EL (cell line): ENCODE measurements around the gene RNF212.
"Not testable (repeated sequence)": the region's sequence is repeated elsewhere in the genome, so short reads cannot be mapped to it uniquely, and the experiment has no call there.

Experiments
- DNase-seq: peaks from one replicate; pipeline ENCODE4 v3.0.0-alpha.2; 2016

Gene RNF212

GRCh38 chr4:1062419-1062818 is 50.9 kb downstream of the RNF212 start:
- no peak for DNase-seq

GRCh38 chr4:1061760-1062159 is 51.6 kb downstream of the RNF212 start:
- DNase-seq: no peak

DNA sequence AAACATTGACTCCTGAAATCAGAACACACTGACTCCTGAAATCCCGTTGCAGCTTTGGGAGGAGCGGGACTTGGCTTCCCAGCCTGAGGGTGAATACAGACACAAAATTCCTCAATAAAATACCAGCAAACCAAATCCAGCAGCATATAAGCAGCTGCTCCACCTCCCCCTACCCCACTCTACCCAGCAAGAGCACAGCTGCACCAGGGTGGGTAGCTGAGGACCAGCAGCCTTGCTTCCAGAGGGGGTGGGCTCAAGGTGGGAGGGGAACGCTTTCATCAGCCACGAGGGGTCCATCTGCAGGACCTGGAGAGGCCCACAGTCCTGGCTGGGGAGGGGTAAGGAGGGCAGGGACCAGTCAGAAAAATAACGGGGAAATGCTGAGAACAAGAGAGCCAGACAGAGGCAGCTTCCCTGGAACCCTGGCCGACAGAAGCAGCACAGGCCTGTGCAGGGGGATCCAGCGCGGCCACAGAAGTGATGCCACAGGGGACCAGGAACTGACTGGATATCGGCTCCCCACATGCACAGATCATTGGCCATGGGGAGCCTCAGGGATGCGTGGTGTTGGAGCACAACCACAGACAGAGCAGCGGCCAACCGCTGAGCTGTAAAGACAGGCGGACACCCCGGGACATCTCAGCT is 52.2 kb downstream of the RNF212 start:
- DNase-seq: no peak

- DNase-seq: no peak
These were observed 52.7 kb downstream of the RNF212 start for GRCh38 chr4:1060621-1061020.

DNA sequence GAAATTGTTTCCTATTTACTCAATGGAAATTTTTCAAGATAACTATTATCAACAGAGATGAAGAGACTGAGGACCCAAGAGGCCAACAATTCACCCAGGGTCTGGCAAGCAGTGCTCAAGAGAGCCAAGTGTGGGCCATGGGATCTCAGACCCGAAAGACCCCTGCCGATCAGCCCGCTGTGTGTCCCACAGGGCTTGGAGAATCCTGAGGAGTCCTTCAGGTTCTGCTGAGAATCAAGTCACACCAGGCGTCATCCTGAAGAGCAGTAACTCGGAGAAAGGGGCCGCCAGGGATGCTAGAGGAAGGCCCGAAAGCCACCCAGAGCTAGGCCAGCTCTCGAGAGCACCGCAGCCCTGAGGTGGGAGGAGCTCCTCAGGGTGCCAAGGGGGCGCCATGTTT is 53.2 kb downstream of the RNF212 start:
- no peak for DNase-seq

- DNase-seq: no peak
These were observed 54.2 kb downstream of the RNF212 start for GRCh38 chr4:1058997-1059665.

GRCh38 chr4:1058198-1058996 is 55.0 kb downstream of the RNF212 start:
- no peak for DNase-seq

- DNase-seq: no peak
These were observed 56.0 kb downstream of the RNF212 start for GRCh38 chr4:1057403-1057745.

GRCh38 chr4:1056671-1057402 is 56.5 kb downstream of the RNF212 start:
- no peak for DNase-seq

DNA sequence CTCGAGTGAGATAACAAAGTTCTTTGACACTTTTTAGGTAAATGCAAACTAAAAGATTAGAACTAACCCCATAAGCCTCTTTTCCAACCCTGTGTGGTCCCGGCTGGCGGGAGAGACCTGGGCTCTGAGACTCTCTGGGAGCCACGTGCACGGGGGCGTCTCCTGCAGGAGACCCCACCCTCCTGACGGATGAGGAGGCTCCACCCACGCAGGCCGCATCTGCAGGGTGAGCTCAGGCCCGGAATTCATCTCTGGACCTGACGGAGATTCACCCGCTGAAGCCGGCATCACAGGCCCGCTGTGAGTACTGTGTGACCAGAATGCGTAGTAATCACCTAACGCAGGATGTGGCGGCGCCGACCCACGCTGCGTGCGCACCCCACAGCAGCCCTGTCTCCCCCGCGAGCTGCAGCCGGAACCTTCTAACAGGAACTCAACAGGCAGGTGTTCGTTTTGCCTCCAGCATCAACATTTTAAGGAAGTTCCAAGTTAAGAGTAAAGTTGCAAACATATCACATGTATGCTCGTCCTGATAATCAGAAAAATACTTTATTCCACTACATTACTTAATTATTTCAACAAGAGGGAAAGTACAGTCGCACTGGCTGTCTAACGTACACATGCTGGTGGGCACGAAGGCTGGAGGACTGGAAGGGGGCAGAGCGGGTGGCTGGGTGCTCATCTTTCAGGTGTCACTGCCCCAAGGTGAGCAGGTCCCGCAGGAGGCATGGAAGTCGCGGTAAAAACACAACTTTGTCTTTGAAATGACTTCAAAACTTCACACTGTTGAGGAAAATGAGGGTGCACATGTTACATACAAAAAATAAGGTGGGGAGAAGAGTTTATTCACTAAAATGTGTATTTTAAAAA is 57.4 kb downstream of the RNF212 start:
- no peak for DNase-seq

- DNase-seq: not testable (repeated sequence)
These were observed 58.1 kb downstream of the RNF212 start for GRCh38 chr4:1055243-1055701.

- not testable (repeated sequence) for DNase-seq
These were observed 58.6 kb downstream of the RNF212 start for GRCh38 chr4:1054696-1055242.

DNA sequence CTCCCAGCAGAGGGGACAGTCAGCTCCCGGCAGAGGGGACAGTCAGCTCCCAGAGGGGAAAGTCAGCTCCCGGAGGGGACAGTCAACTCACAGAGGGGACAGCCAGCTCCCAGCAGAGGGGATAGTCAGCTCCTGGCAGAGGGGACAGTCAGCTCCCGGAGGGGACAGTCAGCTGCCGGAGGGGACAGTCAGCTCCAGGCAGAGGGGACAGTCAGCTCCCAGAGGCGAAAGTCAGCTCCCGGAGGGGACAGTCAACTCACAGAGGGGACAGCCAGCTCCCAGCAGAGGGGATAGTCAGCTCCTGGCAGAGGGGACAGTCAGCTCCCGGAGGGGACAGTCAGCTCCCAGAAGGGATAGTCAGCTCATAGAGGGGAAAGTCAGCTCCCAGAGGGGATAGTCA is 59.5 kb downstream of the RNF212 start:
- DNase-seq: not testable (repeated sequence)

DNA sequence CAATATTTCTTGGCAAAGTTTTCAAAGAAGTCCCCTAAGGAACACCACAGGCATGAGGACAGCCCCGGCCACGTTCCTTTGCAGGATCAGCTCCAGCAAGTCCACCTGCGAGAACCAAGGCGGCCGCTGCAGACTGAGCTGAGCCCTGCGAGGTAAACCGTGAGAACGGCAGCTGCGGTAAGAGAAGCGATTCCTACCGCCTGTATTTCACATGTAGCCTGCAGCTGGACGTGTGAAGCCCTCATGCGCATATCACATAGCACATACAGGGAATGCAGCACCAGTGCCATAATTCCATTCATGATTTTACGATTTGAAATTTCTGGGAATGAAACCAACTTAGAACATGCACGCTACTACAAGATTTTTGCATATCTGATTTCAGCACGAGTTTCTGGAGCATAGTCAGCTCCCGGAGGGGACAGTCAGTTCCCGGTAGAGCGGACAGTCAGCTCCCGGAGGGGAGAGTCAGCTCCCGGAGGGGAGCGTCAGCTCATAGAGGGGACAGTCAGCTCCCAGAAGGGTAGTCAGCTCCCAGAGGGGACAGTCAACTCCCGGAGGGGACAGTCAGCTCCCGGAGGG is 60.2 kb downstream of the RNF212 start:
- peak; percentile 61 for DNase-seq

GRCh38 chr4:1052231-1052671 is 61.1 kb downstream of the RNF212 start:
- no peak for DNase-seq

GRCh38 chr4:1051472-1051871 is 61.9 kb downstream of the RNF212 start:
- no peak for DNase-seq

DNA sequence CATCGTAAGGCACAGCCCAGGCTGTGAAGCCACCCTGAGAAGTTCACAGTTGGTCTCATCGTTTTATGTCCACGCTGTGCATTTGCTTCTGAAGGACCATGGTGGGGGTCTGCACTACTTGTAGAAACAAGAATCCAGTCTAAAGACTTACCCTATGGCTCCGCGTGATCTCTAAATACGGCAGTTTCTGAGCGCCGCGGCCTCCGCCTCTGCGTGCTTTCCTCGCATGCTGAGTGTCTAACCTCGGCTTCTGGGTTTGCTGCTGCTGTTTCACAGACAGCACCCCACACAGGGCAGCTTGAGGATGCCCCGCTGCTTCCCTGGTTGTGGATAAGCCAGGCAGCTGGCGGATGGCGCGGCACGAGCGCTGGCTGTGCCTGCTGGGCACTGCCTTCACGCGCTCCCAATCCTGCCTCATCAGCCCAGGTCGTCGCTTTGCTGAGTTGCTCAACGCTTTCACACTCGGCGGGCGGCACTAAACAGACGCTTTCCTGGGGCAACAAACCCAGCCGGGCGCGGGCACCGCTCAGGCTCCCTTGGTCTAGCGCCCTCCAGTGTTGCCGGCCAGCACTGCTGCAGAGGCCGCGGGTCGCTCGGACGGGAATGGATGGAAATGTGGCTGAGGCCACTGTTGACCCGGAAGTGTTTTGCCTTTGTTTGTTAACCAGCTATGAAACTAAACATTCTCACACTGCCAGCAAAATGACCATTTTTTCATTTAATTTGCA is 62.7 kb downstream of the RNF212 start:
- DNase-seq: no peak

DNA sequence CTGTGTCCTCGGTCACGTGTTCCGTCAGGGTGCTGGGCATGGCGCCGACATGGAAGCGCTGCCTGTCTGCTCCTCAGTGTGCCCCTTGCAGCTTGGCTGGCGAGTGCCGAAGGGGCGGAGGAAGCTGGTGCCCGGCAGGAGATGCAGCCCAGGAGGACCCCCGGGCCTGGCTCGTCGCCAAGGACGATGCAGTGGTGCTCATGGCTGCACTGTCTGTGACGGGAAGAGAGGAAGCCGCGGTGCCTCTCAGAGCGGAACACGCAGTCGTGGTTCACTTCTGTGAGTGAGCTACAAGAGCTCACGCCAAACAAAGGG is 63.8 kb downstream of the RNF212 start:
- DNase-seq: no peak

GRCh38 chr4:1048773-1049590 is 64.4 kb downstream of the RNF212 start:
- no peak for DNase-seq
